Stimulated activated CD4-positive, alpha-beta T cell treated with anti-CD3 and anti-CD28 coated beads, Interleukin-12 subunit alpha, Interleukin-12 subunit beta, amount 100 ng/mL, for 4 hours (primary cell): ENCODE measurements around the gene PTBP1.

Experiments used
- DNase-seq: peaks from one replicate; pipeline ENCODE4 v3.0.0-alpha.2; 2020

PTBP1 gene

DNA sequence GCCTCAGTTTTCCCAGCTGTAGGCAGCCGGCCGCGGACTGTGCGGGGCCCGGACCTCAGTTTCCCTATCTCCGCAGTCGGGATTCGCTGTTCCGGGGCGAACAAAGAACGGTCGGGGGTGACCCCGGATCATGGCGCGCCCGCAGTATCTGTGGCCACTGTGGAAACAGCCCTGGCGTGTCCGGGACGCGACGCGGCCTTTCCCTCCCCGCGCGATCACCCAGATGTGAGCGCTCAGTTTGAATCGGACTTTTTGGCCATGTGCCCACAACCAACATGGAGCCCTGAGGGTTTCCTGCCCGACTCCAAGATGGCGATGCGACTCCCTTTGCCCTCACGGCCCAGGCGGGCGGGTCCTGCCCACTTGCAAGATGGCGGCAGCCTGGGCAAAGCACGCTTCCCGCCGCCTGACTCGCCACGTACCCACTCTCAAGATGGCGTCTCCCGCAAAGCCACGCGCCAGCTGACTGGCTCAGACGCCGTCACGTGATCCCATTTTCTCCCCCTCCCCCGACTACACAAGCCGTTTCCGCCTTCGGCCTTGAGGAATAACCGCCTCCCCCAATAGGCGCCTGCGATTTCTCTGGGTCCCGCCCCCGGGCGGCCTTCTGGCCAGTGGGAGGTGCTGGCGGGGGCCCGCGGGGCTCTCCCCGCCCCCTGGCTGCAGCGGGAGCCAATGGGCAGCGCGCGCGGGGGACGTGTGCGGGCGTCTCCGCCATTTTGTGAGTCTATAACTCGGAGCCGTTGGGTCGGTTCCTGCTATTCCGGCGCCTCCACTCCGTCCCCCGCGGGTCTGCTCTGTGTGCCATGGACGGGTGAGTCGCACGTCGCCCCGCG is at the start of gene PTBP1:
PTBP1 (plus strand) TSS at position 761 of the 836 bp plus-strand sequence; CDS start at position 807, 46 bp downstream.
- DNase-seq = peak; percentile 95

DNA sequence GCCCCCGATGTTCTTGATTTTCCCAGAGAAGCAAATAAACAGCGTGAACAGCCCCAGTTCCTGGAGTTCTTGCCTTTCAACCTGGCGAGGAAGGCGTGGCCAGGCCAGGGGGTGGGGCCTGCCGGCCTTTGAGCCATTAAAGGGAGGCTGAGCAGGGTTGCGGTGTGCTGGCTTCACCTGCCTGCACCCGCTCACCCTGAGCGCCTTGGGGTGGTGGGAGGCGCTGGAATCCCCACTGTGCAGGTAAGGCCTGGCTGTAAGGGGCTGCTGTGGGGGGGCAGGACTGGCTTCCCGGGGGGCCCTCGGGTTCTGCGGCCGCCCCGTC is 49.0 kb upstream of the PTBP1 start:
- DNase-seq = no peak

DNA sequence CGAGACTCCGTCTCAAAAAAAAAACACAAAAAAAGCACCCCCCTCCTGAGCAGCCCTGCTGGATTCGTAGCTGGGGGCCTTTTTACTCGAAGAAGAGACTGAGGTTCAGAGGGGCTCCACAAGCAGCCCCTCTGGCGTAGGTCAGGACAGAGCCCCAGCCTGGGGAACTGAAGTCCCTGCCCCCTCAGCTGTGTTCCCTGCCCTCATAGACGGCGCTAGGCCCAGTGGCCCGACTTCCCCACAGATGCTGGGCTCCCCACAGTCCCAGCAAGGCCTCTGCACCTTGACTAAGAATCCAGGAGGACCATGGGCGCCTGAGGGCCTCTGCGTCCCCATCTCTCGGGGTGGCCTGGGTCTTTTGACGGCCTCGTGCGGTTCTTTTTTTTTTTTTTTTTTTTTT is 47.4 kb upstream of the PTBP1 start:
- DNase-seq = no peak

DNA sequence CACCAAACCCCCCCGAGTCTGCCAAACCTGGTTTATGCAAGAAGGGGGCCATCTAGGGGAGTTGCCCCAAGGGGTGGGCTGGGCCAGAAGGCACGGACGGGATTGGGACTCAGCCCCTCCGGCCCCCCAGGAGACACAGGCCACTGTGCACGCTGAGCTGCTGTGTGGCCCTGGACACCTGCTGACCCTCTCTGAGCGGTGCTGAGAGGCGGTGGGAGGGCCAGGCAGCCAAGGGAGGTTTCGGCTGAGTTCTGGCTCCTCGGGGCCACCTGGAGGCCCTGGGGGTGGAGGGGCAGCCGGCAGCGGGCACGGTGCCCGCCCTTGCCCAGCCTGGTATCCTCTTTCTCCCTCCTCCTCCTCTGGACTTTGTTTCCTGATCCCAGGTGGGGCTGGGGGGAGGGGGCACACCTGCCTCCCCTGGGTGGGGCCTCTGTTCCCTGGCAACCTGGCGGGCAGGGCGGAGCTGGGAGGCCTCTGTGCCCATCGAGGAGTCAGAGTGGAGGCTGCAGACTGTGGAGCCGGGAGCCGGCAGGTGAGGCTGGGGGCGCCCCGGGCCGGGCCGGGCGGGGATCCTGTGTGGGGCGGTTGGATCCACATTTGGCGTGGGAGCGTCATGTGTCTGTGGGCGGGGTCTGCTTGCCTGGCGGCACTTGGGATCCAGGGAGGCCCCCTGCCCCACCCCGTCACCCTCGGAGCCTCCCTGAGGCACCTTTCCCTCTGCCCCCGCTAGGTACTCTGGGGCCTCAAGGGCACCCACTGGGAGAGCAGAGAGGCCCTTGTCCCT is 46.4 kb upstream of the PTBP1 start, which contains the start of gene MISP:
MISP (plus strand) TSS at position 473 of the 784 bp plus-strand sequence. CDS start 5,835 bp downstream, outside the sequence.
- DNase-seq = no peak

DNA sequence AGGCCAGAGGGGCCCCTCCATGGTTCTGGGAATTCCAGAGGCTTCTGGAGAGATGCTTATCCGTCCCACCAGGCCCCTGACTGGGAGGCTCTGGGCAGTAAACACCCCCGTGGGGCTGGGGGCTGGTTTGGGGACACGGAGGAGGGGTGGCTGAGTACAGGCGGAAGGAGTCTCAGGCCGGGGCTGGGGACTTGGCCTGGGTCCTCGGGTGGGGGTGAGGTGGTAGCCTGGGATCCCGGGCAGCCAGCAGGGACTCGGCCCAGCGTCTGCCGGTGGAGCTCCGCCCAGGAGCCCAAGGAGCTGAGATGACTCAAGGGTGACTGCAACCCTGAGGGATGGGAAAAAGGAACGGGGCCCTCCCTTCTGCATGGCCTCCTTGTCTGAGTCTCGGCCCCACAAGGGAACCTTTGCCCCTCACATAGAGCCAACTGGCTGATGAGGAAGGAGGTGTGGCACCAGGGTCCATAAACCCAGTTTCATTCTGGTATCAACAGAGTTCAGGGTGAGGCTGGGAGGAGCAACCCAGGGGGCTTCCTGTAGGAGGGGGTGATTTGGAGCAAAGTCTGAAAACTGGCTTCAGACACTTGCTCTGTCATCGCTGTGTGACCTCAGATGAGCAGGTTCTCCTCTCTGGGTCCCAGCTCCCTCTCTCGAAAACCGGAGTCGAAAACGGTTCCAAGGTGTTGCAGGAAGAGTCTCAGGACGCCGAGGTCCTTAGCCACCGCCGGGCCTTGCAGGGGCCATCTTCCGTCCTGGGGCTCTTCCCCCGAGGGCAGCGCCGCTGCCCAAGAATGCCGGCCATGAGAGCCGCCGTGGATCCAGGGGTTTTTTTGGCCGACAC is 45.5 kb upstream of the PTBP1 start:
- DNase-seq = no peak

DNA sequence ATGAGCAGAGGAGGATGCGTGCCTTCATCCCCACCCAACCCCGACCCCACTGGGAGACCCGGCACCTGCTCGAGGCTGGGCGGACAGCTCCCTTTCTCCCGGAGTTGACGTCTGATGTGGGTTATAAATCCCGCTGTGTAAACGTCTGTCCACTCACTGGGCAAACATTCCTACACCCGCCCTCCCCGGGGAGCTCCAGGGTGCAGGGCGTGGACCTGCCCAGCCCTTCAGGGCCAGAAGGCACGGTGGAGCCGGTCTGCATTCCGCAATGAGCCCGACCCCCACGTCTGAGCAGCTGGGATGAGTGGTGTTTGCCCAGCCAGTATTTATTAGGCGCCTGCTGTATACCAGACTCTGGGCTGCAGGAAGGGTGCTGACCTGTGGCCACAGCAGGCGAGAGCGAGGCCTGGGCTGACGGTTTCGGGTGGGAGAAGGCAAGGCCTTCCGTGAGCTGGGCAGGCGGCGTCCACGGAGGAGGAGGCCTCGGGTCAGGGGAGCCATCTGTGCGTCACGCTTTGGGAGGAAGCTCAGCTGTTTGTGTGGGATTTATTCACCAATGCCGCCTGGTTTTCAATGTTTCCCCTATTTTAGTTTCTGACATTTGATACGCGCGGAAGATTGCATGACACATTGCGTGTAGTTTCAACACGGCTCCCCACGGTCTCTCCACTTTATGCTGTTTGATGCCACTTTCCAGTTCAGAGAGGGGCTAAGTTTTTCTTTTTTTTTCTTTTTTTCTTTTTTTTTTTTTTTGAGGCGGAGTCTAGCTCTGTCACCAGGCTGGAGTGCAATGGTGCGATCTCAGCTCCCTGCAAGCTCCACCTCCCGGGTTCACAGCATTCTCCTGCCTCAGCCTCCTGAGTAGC is 44.4 kb upstream of the PTBP1 start:
- DNase-seq = no peak

DNA sequence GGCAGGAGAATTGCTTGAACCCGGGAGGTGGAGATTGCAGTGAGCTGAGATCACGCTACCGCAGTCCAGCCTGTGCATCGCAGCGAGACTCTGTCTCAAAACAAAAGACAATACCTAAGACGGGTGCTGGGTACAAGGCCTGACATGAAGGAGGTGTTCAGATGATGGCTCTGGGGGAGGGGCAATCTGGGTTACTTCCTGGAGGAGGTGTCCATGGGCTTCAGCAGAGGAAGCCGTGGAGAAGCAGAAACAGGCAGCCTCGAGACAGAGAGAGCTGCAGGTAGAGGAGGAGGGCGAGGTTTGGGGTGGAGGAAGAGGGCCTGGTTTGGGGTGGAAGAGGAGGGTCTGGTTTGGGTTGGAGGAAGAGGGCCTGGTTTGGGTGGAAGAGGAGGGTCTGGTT is 42.7 kb upstream of the PTBP1 start:
- DNase-seq = no peak

DNA sequence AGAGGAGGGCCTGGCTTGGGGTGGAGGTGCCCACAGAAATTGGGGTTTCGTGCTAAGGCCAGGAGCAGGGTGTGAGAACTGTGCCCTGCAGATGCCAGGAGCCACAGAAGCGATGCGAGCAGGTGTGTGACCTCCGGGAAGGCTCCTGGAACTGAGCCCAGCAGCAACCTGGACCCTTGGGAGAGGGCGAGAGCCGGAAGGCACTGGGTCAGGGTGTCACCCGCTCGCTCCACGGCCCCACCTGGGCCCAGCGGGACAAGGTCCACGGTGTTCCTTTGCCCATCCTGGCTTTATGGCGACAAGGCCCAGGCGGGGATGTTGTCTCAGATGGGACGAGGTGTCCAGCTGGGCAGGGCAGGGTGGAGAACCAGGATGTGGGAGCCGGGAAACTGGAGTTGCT is 42.2 kb upstream of the PTBP1 start:
- DNase-seq = no peak

DNA sequence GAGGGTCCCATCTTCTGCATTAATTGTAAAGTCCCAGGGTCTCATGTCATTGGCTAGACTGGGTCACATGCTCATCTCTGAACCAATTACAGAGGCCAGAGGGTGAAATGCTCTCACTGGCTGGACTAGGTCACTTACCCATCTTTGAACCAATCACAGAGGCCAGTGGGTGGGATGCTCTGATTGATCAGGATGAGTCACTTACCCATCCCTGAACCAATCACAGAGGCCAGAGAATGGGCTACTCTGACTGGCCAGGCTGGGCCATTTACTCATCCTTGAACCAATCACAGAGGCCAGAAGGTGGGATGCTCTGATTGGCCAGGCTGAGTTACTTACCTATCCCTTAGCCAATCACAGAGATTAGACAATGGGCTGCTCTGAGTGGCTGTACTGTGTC is 41.0 kb upstream of the PTBP1 start:
- no peak for DNase-seq

DNA sequence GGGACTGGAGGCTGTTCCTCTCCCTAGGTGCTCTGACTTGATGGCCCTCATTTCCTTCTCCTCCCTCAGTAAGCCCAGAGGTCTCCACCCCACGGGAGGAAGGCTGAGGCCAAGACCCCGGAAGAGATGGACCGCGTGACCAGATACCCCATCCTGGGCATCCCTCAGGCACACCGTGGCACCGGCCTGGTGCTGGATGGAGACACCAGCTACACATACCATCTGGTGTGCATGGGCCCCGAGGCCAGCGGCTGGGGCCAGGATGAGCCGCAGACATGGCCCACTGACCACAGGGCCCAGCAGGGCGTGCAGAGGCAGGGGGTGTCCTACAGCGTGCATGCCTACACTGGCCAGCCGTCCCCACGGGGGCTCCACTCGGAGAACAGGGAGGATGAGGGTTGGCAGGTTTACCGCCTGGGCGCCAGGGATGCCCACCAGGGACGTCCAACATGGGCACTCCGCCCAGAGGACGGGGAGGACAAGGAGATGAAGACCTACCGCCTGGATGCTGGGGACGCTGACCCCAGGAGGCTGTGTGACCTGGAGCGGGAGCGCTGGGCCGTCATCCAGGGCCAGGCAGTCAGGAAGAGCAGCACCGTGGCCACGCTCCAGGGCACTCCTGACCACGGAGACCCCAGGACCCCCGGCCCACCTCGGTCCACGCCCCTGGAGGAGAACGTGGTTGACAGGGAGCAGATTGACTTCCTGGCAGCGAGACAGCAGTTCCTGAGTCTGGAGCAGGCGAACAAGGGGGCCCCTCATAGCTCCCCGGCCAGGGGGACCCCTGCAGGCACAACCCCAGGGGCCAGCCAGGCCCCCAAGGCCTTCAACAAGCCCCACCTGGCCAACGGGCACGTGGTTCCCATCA is 40.2 kb upstream of the PTBP1 start:
- no peak for DNase-seq

DNA sequence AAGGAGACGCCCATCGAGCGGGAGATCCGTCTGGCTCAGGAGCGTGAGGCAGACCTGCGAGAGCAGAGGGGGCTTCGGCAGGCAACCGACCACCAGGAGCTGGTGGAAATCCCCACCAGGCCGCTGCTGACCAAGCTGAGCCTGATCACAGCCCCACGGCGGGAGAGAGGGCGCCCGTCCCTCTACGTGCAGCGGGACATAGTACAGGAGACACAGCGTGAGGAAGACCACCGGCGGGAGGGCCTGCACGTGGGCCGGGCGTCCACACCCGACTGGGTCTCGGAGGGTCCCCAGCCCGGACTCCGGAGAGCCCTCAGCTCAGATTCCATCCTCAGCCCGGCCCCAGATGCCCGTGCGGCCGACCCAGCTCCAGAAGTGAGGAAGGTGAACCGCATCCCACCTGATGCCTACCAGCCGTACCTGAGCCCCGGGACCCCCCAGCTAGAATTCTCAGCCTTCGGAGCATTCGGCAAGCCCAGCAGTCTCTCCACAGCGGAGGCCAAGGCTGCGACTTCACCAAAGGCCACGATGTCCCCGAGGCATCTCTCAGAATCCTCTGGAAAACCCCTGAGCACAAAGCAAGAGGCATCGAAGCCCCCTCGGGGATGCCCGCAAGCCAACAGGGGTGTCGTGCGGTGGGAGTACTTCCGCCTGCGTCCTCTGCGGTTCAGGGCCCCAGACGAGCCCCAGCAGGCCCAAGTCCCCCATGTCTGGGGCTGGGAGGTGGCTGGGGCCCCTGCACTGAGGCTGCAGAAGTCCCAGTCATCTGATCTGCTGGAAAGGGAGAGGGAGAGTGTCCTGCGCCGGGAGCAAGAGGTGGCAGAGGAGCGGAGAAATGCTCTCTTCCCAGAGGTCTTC is 39.2 kb upstream of the PTBP1 start:
- no peak for DNase-seq

DNA sequence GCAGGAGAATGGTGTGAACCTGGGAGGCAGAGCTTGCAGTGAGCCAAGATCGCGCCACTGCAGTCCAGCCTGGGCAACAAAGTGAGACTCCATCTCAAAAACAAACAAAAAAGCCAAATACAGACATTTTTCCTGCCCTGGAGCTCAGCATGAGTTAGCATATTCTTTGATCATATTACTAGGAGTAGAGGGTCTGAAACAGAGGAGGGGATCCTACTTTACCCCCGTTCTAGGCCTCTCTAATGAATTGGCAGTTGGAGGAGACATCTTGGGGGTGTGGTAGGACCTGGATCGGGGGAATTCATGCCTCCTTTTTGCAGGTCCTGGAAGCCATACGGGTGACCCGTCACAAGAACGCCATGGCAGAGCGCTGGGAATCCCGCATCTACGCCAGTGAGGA is 34.1 kb upstream of the PTBP1 start:
- no peak for DNase-seq

DNA sequence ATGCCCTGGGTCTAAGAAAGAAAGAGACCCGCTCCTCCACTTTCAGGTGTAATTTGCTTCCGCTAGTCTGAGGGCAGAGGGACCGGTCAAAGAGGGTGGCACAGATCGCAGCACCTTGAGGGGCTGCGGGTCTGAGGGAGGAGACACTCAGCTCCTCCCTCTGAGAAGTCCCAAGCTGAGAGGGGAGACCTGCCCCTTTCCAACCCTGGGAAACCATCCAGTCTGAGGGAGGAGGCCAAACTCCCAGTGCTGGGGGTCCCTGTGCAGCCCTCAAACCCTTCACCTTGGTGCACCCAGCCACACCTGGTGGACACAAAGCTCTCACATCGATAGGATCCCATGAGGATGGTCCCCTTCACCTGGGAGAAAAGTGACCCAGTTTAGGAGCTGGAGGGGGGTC is 33.4 kb upstream of the PTBP1 start:
- DNase-seq = no peak

DNA sequence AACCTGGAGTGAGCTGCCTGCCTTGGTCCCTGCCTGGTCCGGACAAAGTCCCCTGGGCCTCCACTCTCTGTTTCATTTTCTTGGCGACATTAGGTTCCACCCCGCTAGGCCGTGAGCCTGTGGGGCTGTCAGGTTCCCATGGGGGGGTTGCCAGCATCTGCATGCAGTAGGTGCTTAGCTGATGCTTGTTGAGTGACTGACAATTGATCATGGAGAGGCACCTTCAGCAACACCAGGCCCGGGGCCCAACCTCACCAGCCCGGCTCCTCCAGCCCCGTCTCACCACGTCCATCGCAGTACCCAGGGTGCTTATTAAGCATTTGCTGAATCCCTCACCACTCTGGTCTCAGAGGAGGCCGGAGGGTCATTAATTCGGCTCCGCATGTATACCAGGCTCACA is 33.0 kb upstream of the PTBP1 start:
- no peak for DNase-seq

DNA sequence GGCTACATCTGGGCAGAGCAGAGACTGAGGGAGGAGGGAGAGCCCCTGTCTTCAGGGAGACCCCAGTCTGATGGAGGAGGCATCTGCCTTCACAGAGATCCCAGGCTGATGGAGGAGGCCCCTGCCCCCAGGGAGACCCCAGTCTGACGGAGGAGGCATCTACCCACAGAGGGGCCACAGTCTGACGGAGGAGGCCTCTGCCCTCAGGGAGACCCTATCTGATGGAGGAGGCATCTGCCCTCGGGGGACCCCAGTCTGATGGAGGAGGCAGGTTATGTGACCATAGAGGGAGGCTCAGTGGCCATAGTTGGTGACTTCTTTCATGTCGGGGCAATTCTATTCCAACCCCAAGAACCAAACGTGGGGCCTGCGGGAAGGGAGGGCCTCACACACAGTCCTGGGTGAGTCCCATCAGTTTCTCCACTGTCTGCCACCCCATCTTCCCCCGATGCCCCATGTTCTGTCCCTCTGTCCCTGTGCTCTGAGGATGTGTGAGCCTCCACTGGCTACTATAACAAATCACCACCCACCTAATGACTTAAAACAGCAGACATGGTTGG is 32.0 kb upstream of the PTBP1 start:
- DNase-seq = no peak

DNA sequence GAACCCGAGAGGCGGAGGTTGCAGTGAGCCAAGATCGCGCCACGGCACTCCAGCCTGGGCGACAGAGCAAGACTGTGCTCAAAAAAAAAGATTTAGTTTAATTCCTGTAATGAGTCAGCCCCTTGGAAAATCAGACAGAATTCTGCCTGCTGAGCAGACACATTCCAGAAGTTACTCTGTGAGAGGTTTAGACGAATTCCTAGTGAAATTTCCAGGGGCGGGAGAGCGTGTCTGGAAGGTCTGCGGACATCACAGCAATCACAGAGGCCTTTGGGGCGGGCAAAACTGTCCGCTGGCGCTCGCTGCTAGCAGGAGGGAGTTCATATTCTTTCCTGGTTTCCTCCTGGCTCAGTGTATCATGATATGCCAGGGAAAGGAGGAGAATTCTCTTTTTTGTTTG is 28.8 kb upstream of the PTBP1 start:
- DNase-seq = no peak

DNA sequence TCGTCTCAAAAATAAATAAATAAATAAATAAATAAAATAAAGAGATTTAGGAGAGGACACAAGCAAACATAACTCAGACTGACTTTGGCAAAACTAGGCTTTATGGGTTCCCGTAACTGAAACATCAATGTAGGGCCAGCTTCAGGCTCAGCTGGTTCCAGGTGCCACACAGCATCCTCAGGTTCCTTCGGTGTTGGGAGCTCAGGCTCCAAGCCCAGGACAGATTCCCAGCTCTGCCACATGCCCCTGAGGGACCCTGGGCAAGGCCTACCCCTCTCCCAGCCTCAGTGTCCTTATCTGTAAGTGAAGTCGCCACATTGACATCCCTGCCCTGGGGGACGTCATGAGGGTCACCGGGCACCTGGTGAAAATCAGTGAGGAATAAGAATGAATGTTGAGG is 27.6 kb upstream of the PTBP1 start:
- DNase-seq = no peak

DNA sequence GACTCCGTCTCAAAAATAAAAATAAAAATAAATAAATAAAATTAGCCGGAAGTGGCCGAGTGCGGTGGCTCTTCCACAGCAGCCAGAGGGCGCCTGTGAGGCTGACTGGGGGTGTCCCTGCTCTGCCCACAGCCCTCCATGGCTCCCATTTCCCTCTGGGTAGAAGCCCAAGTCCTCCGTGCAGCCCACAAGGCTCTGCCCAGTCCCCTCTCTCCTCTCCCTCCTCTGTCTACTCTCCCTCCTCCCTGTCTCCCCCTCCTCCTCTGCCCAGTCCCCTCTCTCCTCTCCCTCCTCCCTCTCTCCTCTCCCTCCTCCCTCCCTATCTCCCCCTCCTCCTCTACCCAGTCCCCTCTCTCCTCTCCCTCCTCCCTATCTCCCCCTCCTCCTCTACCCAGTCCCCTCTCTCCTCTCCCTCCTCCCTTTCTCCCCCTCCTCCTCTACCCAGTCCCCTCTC is 25.9 kb upstream of the PTBP1 start:
- DNase-seq = peak; percentile 21

DNA sequence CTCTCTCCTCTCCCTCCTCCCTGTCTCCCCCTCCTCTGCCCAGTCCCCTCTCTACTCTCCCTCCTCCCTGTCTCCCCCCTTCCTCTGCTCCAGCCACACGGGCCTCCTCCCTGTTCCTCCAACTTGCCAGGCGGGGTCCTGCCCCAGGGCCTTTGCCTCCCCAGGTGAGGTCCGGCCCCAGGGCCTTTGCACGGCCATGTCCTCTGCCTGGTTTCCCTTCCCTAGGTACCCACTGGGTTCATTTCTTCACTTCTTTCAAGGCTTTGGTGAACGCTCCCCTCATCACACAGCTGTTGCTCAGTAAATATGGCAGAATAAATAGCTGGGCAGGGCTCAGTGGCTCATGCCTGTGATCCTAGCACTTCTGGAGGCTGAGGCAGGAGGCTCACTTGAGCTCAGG is 25.2 kb upstream of the PTBP1 start:
- no peak for DNase-seq
